ENCODE data around the gene PSMA4.

The PSMA4 gene

DNA sequence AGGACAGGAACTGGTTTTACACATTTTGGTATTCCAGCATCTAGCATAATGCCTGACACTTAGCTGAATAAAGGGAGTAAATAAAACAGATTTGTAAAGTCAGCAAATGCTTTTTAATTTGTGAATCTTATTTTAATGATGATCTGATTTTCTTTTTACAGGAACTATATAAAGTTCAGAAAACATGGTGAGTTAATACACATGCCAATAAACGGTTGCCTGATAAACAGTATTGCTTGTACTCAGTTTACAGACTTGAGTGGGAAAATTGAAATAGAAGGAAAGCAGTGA, 1.4 kb downstream of the PSMA4 start:
- Histone ChIP-seq H3K27me3 (ENCODE audit: insufficient read depth, poor library complexity, severe bottlenecking) (no peaks in the 10 kb centered on the region), H3K4me3 (replicated peaks; ENCODE audit: insufficient read depth, low read length) (peak overlapping the region; percentile 88), H3K27ac (replicated peaks) (no peak overlapping the region)
- TF ChIP-seq POLR2AphosphoS5 (IDR thresholded peaks at IDR 0.05; ENCODE audit: low read depth) (no peak), SPI1 (IDR thresholded peaks at IDR 0.05; ENCODE audit: borderline replicate concordance, low read depth) (no peak), GABPA (IDR thresholded peaks at IDR 0.05; ENCODE audit: low read depth) (no peak)
- TF ChIP-seq, protein P1, sequence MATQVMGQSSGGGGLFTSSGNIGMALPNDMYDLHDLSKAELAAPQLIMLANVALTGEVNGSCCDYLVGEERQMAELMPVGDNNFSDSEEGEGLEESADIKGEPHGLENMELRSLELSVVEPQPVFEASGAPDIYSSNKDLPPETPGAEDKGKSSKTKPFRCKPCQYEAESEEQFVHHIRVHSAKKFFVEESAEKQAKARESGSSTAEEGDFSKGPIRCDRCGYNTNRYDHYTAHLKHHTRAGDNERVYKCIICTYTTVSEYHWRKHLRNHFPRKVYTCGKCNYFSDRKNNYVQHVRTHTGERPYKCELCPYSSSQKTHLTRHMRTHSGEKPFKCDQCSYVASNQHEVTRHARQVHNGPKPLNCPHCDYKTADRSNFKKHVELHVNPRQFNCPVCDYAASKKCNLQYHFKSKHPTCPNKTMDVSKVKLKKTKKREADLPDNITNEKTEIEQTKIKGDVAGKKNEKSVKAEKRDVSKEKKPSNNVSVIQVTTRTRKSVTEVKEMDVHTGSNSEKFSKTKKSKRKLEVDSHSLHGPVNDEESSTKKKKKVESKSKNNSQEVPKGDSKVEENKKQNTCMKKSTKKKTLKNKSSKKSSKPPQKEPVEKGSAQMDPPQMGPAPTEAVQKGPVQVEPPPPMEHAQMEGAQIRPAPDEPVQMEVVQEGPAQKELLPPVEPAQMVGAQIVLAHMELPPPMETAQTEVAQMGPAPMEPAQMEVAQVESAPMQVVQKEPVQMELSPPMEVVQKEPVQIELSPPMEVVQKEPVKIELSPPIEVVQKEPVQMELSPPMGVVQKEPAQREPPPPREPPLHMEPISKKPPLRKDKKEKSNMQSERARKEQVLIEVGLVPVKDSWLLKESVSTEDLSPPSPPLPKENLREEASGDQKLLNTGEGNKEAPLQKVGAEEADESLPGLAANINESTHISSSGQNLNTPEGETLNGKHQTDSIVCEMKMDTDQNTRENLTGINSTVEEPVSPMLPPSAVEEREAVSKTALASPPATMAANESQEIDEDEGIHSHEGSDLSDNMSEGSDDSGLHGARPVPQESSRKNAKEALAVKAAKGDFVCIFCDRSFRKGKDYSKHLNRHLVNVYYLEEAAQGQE (IDR thresholded peaks at IDR 0.05; ENCODE audit: insufficient replicate concordance, low read depth) = no peak
- TF ChIP-seq, protein P2, sequence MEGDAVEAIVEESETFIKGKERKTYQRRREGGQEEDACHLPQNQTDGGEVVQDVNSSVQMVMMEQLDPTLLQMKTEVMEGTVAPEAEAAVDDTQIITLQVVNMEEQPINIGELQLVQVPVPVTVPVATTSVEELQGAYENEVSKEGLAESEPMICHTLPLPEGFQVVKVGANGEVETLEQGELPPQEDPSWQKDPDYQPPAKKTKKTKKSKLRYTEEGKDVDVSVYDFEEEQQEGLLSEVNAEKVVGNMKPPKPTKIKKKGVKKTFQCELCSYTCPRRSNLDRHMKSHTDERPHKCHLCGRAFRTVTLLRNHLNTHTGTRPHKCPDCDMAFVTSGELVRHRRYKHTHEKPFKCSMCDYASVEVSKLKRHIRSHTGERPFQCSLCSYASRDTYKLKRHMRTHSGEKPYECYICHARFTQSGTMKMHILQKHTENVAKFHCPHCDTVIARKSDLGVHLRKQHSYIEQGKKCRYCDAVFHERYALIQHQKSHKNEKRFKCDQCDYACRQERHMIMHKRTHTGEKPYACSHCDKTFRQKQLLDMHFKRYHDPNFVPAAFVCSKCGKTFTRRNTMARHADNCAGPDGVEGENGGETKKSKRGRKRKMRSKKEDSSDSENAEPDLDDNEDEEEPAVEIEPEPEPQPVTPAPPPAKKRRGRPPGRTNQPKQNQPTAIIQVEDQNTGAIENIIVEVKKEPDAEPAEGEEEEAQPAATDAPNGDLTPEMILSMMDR (IDR thresholded peaks at IDR 0.05; ENCODE audit: insufficient read depth, low read length) = no peak
- no peak for DNase-seq (ENCODE audit: low read depth in 1 of 2, low spot score in 1 of 2)

DNA sequence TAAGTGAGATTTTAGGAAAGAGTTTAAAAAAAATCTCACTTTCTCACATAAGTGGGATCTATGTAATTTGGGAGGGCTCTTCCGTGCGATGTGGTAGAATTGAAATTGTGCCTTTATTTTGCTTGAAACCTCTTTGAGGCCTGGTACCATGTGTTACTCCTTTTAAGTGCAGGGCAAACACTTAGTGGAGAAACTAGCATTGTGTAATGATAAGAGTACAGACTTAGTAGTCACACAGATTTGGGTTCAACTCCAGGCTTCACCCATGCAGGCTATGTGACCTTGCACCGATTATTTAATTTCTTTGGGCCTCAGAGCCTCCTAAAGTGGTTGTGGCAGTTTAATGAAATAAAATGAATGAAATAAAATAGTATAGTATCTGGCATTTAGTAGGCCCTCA, 2.4 kb downstream of the PSMA4 start:
- H3K4me3 ChIP-seq (replicated peaks; ENCODE audit: insufficient read depth, low read length) = no peak overlapping the region
- H3K27me3 ChIP-seq (ENCODE audit: insufficient read depth, poor library complexity, severe bottlenecking) = no peaks in the 10 kb centered on the region
- no peak for DNase-seq (ENCODE audit: low read depth in 1 of 2, low spot score in 1 of 2)
- no peak overlapping the region for H3K27ac ChIP-seq (replicated peaks)
- TF ChIP-seq SPI1 (IDR thresholded peaks at IDR 0.05; ENCODE audit: borderline replicate concordance, low read depth) (no peak), POLR2AphosphoS5 (IDR thresholded peaks at IDR 0.05; ENCODE audit: low read depth) (no peak), GABPA (IDR thresholded peaks at IDR 0.05; ENCODE audit: low read depth) (no peak)
- TF ChIP-seq, protein P1 (IDR thresholded peaks at IDR 0.05; ENCODE audit: insufficient replicate concordance, low read depth) = no peak
- TF ChIP-seq, protein P2 (IDR thresholded peaks at IDR 0.05; ENCODE audit: insufficient read depth, low read length) = no peak

DNA sequence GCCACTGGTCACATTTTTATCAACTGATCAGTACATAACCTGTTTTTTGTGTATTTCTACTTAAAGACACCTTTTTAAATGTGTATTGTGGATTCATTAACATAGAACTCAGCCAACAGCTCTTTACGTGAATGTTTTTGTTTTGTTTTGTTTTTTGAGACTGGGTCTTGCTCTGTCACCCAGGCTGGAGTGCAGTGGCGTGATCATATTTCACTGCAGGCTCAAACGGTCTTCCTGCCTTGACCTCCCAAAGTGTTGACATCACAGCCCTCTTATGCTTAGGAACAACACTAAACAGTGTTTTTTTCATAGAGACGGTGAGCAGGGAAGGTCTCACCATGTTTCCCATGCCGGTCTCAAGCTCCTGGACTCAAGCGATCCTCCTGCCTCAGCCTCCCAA, 9.9 kb downstream of the PSMA4 start:
- DNase-seq (ENCODE audit: low read depth in 1 of 2, low spot score in 1 of 2) = no peak
- no peak overlapping the region for H3K4me3 ChIP-seq (replicated peaks; ENCODE audit: insufficient read depth, low read length)
- TF ChIP-seq SPI1 (IDR thresholded peaks at IDR 0.05; ENCODE audit: borderline replicate concordance, low read depth) (no peak), POLR2AphosphoS5 (IDR thresholded peaks at IDR 0.05; ENCODE audit: low read depth) (no peak), GABPA (IDR thresholded peaks at IDR 0.05; ENCODE audit: low read depth) (no peak)
- TF ChIP-seq, protein P1 (IDR thresholded peaks at IDR 0.05; ENCODE audit: insufficient replicate concordance, low read depth) = no peak
- TF ChIP-seq, protein P2 (IDR thresholded peaks at IDR 0.05; ENCODE audit: insufficient read depth, low read length) = no peak
- H3K27me3 ChIP-seq (ENCODE audit: insufficient read depth, poor library complexity, severe bottlenecking) = no peaks in the 10 kb centered on the region
- no peak overlapping the region for H3K27ac ChIP-seq (replicated peaks)

Data from HL-60 (cell line).